Testis (tissue), 2 donors: ENCODE results near the gene CYB5A.

Experiments used
- CTCF ChIP-seq, 3 experiments: fragments of 450-650 bp in 2 of 3; fragments of 200-600 bp in 1 of 3; sonication (generic) in 1 of 3; IDR thresholded peaks; one replicate each; pipeline ENCODE4 v1.5.1; 2016 to 2019; ENCODE audit warnings: antibody characterized with exemption in 3 of 3, mild to moderate bottlenecking in 2 of 3, moderate library complexity in 1 of 3
- POLR2A ChIP-seq: fragments of 450-650 bp; IDR thresholded peaks from one replicate; pipeline ENCODE4 v1.6.1; 2017; ENCODE audit warnings: antibody characterized with exemption, mild to moderate bottlenecking, moderate library complexity

- no peak for TF ChIP-seq CTCF (IDR thresholded peaks at IDR 0.05)
- TF ChIP-seq POLR2A: no peak
Observed at GRCh38 chr18:74242438-74243096, 49.2 kb downstream of the CYB5A start.
